GM12873 (cell line): ENCODE results near the gene ARHGAP20.

Experiments used
- CTCF ChIP-seq: IDR thresholded peaks from 2 replicates; pipeline ENCODE4 v1.5.1; 2012; ENCODE audit warnings: low read depth, mild to moderate bottlenecking, moderate library complexity, low read length, control low read depth; ENCODE audit not compliant: insufficient read depth; ENCODE audit errors: missing control alignments

The ARHGAP20 gene

DNA sequence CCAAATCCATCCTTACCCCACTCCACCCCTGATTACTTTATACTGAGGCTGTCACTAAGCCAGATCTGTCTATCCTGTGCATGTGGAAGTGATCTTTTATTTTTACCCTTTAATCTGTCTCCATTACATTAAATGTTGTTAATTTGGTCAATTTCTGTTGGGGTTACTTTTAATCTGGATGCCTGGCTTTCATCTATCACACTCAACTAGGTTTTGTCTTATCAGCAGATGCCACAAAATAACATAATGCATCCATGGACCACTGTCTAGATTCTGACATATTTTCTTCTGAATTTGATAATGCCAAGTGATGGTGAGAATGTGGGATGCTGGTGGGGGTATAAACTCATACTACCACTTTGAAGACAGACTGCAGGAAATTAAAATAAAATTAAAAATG lies 174.1 kb downstream of the ARHGAP20 start:
- no peak for TF ChIP-seq CTCF

GRCh38 chr11:110530900-110531741 lies 181.1 kb downstream of the ARHGAP20 start:
- no peak for TF ChIP-seq CTCF

DNA sequence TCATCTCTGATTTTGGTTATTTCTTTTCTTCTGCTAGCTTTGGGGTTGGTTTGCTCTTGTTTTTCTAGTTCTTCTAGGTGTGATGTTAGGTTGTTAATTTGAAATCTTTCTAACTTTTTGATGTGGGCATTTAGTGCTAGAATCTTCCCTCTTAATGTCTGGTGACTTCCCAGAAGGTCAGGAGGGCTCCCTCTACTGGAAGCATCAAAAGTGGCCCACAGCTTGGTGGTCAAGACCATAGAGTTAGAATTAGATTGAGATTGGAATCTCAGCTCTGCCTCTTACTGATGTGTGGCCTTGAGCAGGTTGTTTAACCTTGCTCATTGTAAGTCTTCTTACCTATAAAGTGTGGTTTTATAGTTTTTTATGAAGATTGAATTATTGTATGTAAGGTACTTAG lies 183.2 kb downstream of the ARHGAP20 start:
- TF ChIP-seq CTCF = peak; percentile 49

- TF ChIP-seq CTCF = no peak
Observed at GRCh38 chr11:110527146-110527545, 185.1 kb downstream of the ARHGAP20 start.
